HG03342 (cell line): ENCODE data around the gene MYOM1.

ENCODE experiments used
- ATAC-seq: cut with Tn5 transposase; IDR thresholded peaks from one replicate; pipeline ENCODE4 v1.9.1; 2021; ENCODE audit warnings: mild to moderate bottlenecking, moderate library complexity; ENCODE audit not compliant: unreplicated experiment

The MYOM1 gene

GRCh38 chr18:3190610-3191009, 29.2 kb downstream of the MYOM1 start:
- ATAC-seq: no peak

- no peak for ATAC-seq
These were observed 29.9 kb downstream of the MYOM1 start for GRCh38 chr18:3189884-3190283.

- no peak for ATAC-seq
These were observed 32.8 kb downstream of the MYOM1 start for GRCh38 chr18:3186678-3187658.

GRCh38 chr18:3184275-3184963, 35.3 kb downstream of the MYOM1 start:
- ATAC-seq: no peak

GRCh38 chr18:3183103-3183717, 36.6 kb downstream of the MYOM1 start:
- no peak for ATAC-seq

- ATAC-seq: no peak
These were observed 39.4 kb downstream of the MYOM1 start for GRCh38 chr18:3180325-3180724.

GRCh38 chr18:3179430-3180089, 40.2 kb downstream of the MYOM1 start:
- peak; percentile 34 for ATAC-seq

GRCh38 chr18:3177902-3178687, 41.7 kb downstream of the MYOM1 start:
- ATAC-seq: peak; percentile 94

GRCh38 chr18:3175195-3175758, 44.5 kb downstream of the MYOM1 start:
- ATAC-seq: no peak

GRCh38 chr18:3172097-3172496, 47.7 kb downstream of the MYOM1 start:
- ATAC-seq: no peak

GRCh38 chr18:3171631-3172030, 48.1 kb downstream of the MYOM1 start:
- no peak for ATAC-seq

GRCh38 chr18:3170441-3171161, 49.2 kb downstream of the MYOM1 start:
- ATAC-seq: no peak

- no peak for ATAC-seq
These were observed 55.4 kb downstream of the MYOM1 start for GRCh38 chr18:3164381-3164780.

GRCh38 chr18:3163968-3164367, 55.8 kb downstream of the MYOM1 start:
- ATAC-seq: no peak

- ATAC-seq: no peak
These were observed 57.6 kb downstream of the MYOM1 start for GRCh38 chr18:3162181-3162580.

- ATAC-seq: no peak
These were observed 59.9 kb downstream of the MYOM1 start for GRCh38 chr18:3159830-3160229.

GRCh38 chr18:3157606-3158005, 62.2 kb downstream of the MYOM1 start:
- no peak for ATAC-seq

- no peak for ATAC-seq
These were observed 62.7 kb downstream of the MYOM1 start for GRCh38 chr18:3157086-3157485.

GRCh38 chr18:3156325-3156640, 63.5 kb downstream of the MYOM1 start:
- ATAC-seq: no peak
